ENCODE results near the gene PAQR7.

PAQR7 gene

DNA sequence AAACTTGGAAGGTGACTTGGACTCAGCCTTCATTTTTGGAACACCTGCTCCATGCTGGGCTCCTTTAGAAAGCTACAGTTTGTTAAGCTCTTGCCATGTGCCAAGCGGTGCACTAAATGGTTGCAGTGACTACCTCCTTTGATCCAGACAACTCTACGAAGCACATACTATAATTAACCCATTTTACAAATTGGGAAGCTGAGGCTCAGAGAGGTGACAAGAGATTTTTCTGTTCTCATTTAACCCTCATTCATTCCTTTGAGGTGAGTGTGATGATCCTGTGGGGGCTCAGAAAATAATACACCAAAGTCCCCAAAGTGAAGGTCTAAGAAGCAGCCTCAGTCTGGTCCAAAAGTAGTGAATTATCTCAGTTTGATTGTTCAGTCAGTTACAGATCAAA is 1.6 kb upstream of the PAQR7 start:
- TF ChIP-seq, protein P1, sequence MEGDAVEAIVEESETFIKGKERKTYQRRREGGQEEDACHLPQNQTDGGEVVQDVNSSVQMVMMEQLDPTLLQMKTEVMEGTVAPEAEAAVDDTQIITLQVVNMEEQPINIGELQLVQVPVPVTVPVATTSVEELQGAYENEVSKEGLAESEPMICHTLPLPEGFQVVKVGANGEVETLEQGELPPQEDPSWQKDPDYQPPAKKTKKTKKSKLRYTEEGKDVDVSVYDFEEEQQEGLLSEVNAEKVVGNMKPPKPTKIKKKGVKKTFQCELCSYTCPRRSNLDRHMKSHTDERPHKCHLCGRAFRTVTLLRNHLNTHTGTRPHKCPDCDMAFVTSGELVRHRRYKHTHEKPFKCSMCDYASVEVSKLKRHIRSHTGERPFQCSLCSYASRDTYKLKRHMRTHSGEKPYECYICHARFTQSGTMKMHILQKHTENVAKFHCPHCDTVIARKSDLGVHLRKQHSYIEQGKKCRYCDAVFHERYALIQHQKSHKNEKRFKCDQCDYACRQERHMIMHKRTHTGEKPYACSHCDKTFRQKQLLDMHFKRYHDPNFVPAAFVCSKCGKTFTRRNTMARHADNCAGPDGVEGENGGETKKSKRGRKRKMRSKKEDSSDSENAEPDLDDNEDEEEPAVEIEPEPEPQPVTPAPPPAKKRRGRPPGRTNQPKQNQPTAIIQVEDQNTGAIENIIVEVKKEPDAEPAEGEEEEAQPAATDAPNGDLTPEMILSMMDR (IDR thresholded peaks at IDR 0.05; ENCODE audit: unreplicated experiment in 3 of 3): no peak
- Mint-ChIP-seq H3K4me1 (peaks cover 15% of the 10 kb centered on the region), H3K36me3 (ENCODE audit: low read depth) (no peaks in the 10 kb centered on the region), H3K4me3 (no peak overlapping the region), H3K27ac (no peak overlapping the region), H3K9me3 (no peaks in the 10 kb centered on the region), H3K27me3 (ENCODE audit: low read depth) (peaks cover 8% of the 10 kb centered on the region)

DNA sequence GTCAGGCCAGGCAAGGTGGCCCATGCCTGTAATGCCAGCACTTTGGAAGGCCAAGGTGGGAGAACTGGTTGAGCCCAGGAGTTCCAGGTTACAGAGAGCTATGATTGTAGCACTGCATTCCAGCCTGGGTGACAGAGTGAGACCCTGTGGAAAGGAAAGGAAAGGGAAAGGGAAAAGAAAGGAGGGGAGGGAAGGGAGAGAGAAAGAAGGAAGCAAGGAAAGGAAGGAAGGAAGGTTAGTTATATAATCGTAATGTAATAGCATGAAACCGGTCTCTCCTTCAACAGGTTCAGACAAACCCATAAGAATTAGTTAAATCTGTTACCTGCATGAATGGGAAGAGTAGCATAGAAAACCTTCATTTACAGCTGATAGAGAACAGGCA is 1.2 kb upstream of the PAQR7 start:
- TF ChIP-seq, protein P1 (IDR thresholded peaks at IDR 0.05; ENCODE audit: unreplicated experiment in 3 of 3): no peak
- peak overlapping the region; percentile 82 to 88 (median 87) for H3K4me3 Mint-ChIP-seq
- H3K4me1 Mint-ChIP-seq: peaks cover 15% of the 10 kb centered on the region
- H3K27ac Mint-ChIP-seq: peak overlapping the region; percentile 94 to 99 (median 95)
- H3K9me3 Mint-ChIP-seq: no peaks in the 10 kb centered on the region
- peaks cover 8% of the 10 kb centered on the region for H3K27me3 Mint-ChIP-seq (ENCODE audit: low read depth)
- H3K36me3 Mint-ChIP-seq (ENCODE audit: low read depth): no peaks in the 10 kb centered on the region

DNA sequence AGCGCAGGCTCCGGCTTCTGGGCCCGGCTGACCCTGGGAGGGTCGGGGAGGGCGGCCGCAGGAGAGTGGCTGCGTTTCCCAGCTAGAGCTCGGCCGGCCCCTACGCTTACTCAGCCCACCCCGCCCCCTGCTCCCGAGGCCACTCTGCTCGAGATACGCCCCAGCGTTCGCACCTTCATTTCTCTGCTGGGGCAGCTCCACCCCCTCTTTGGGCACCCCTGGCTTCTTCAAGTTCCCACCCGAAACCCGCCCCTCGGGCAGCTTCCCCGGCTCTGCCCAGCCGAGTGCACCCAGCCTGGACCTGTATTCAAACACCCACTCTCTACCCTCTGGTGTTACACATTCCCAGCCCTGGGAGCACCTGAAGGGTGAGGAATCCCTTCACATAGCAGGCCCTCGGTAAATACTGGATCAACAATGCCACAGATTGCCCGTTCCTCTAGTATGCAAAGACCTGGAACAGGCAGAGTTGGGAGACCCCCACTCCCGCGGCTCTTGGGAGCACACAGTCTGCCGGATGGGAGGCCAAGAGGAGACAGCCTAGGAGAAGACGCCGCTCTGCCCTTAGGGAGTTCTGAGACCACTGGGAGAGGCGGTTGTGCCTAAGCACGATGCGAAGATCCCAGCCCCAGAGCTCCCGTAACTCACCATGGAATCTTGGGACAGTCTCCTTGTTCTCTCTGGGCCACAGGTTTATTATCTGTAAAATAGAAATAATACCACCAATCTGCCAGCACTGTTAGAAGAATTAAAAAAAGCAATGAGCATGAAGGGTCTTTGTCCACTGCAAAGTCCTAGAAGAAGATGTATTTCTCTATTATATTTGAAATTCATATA is 566 bp upstream of the PAQR7 start:
- H3K4me3 Mint-ChIP-seq: peak overlapping the region; percentile 82 to 88 (median 87)
- H3K27me3 Mint-ChIP-seq (ENCODE audit: low read depth): peaks cover 8% of the 10 kb centered on the region
- peak overlapping the region; percentile 94 to 99 (median 95) for H3K27ac Mint-ChIP-seq
- no peaks in the 10 kb centered on the region for H3K36me3 Mint-ChIP-seq (ENCODE audit: low read depth)
- H3K4me1 Mint-ChIP-seq: peaks cover 17% of the 10 kb centered on the region
- TF ChIP-seq, protein P1 (IDR thresholded peaks at IDR 0.05; ENCODE audit: unreplicated experiment in 3 of 3): no peak
- H3K9me3 Mint-ChIP-seq: no peaks in the 10 kb centered on the region

DNA sequence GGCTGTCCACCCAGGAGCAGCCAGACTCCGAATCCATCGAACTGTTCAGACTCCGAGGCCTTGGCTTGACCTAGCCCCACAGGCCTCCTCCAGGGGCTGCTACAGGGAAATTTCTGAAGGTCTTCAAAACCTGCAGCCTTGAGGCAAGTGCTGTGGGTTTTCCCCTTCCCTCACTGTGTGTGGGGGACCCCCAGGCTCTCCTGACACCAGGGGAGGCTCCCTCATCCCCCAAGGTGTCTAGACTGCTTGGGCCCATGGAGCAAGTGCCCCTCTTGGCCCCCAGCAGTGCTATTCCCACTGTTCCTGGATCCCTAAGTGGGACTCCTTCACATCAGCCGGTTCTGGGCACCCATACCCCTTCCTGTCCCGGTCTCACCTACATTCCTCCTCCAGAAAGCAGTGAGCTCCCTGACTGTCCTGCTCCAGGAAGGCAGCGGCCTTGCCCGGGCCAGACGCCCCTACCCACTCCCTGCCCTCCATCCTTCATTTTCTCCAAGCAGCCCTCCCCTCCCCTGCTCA is 814 bp downstream of the PAQR7 start:
- no peaks in the 10 kb centered on the region for H3K9me3 Mint-ChIP-seq
- H3K4me3 Mint-ChIP-seq: peak overlapping the region; percentile 89 to 90 (median 90)
- peaks cover 20% of the 10 kb centered on the region for H3K4me1 Mint-ChIP-seq
- TF ChIP-seq, protein P1 (IDR thresholded peaks at IDR 0.05; ENCODE audit: unreplicated experiment in 3 of 3): no peak
- peak overlapping the region; percentile 87 to 99 (median 97) for H3K27ac Mint-ChIP-seq
- no peaks in the 10 kb centered on the region for H3K36me3 Mint-ChIP-seq (ENCODE audit: low read depth)
- peaks cover 8% of the 10 kb centered on the region for H3K27me3 Mint-ChIP-seq (ENCODE audit: low read depth)

DNA sequence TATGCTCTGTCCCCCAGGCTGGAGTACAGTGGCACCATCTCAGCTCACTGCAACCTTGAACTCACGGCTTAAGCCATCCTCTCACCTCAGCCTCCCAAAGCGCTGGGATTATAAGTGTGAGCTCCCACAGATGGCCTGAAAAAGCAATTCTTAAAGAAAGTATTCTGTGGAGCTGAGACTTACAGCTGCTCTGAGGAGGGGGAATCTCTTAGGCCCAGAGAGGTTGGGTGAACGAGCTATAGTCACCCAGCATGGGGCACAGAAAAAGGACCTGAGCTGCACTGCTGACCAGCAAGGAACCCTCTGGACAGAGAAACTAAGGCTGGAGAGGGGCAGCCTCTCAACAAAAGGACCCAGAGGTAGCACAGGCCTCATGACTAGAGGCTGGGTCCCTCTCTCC is 1.3 kb downstream of the PAQR7 start:
- H3K4me3 Mint-ChIP-seq: peak overlapping the region in 1 of 3 experiments; percentile 90
- peaks cover 8% of the 10 kb centered on the region for H3K27me3 Mint-ChIP-seq (ENCODE audit: low read depth)
- peaks cover 20% of the 10 kb centered on the region for H3K4me1 Mint-ChIP-seq
- no peaks in the 10 kb centered on the region for H3K36me3 Mint-ChIP-seq (ENCODE audit: low read depth)
- TF ChIP-seq, protein P1 (IDR thresholded peaks at IDR 0.05; ENCODE audit: unreplicated experiment in 3 of 3): no peak
- H3K9me3 Mint-ChIP-seq: no peaks in the 10 kb centered on the region
- H3K27ac Mint-ChIP-seq: peak overlapping the region in 1 of 3 experiments; percentile 99

Measured in nephron (organoid).